HG03039 (cell line): ENCODE results near the gene AP1S1.

Experiments used
- ATAC-seq: cut with Tn5 transposase; IDR thresholded peaks from one replicate; pipeline ENCODE4 v1.9.1; 2021; ENCODE audit warnings: mild to moderate bottlenecking, moderate library complexity; ENCODE audit not compliant: unreplicated experiment

The AP1S1 gene

DNA sequence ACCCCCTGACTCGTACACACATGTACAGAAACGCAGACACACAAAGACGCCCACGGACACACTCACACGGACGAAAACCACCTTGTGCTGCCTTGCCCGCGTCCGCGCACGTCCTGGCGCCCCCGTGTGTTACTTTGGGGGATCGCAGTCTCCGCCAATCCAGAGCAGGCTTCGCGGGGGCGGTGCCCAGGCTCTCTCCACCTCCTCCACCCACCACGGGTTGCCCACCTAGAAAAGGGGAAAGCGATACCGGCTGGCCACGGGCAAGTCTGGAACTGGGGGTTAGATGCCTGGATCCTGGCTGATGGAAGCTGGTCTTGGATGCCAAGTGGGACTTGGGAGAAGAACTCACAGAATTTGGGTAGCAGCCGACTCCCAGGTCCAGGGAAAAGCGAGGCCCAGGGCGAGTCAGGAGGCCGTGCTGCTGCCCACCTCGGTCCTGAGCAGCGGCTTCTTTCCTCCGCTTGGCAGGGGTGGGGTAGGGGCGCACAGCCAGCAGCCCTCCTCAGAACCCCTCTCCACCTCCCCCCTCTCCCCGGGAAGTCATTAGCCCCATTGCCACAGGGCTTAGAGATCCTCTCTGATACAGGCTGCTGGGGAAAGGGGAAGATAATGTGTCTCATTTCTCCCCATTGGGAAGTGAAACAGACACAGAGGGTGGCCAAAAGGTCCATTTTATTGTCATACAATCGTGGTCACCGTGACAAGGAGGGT lies 15.7 kb downstream of the AP1S1 start:
- no peak for ATAC-seq

DNA sequence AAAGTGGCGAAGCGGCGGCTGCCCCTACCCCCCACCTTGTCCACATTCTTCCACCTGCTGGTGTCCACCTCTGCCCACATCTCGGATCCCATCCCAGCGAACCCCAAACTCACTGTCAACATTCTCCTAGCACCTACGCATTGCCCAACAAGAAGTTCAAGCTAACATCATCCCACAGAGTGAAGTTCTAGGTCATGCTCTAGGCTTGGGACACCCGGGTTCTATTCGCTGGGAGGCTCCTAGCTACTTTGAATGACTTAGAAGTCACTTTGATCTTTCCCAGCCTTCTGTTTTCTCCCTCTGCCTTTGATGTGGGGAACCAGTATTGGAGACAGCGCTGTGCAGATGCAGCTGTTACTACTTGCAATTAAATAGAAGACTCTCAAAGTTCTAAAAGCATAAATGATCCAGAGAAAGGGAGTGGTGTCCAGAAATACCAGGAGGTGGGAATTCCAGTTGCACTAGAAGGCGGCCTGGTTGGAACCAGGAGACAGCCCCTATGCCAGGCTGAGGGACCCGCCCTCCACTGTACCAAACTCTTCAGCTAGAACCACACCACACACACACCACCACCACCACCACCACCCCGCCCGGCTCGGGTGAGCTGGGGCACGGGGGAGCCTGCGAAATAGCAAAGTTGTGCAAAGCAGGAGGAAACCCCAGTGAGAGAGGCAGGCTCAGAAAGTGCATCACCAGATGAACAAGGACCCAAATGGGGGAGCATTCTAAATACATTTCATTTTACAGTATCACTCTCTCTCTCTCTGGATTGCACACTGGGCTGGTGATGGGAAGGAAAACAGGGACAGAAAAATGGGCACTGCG lies 16.6 kb downstream of the AP1S1 start:
- ATAC-seq, result no peak

DNA sequence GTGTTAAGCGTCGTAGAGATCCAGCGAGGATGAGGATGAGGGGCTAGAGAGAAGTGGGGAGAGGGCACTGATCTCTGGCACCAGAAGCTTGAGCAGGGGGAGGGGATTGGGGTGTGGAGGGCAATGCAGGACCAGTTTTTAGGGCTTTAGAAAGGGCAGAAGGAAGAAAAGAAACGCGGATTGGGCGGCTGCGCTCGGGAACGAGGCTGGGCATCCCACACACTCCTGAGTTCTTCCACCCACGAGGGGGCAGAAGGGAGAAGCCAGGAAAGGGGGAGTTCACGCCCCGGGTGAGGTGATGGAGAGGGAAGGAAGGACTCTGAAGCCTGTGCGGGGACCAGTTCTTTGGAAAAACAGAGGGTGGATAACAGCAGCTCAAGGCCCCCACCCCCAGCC lies 17.2 kb downstream of the AP1S1 start:
- no peak for ATAC-seq

DNA sequence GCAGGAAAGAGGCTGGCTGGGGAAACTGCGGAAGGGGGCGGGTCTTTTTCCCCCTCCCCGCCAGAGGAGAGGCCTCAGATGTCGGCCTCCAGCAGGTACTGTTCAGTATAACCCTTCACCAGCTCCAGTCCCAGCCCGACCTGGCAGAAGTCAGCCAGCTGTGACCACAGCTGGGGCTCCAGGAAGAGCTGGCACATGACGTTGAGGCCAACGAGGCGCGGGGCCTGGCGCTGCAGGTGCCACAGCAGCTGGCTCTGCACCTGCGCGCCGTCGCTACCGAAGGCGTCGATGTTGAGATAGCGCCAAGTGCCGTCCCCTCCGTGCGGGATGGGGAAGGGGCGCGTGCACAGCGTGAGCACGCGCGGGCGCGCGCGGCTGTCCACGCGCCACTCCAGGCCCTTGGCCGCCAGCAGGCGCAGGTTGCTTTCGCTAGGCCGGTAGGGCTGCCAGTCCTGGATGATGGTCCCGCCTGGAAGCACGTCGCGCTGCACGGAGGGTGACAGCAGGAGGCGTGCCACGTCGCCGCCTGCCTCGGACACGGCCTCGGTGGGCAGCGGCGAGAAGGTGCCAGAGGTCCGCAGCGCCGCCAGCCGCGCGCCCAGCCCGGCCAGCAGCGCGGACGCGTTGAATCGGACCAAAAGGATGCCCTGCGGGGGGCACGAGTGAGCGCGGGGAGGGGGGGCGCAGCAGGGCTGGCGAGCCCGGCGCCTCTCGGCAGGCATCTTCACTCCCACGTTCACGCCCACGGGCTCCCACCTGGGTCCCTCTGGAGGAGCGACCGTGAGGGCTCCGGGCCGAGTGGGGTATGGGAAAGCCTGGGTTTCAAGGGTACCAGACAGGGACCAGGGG lies 18.0 kb downstream of the AP1S1 start:
- ATAC-seq, result no peak

DNA sequence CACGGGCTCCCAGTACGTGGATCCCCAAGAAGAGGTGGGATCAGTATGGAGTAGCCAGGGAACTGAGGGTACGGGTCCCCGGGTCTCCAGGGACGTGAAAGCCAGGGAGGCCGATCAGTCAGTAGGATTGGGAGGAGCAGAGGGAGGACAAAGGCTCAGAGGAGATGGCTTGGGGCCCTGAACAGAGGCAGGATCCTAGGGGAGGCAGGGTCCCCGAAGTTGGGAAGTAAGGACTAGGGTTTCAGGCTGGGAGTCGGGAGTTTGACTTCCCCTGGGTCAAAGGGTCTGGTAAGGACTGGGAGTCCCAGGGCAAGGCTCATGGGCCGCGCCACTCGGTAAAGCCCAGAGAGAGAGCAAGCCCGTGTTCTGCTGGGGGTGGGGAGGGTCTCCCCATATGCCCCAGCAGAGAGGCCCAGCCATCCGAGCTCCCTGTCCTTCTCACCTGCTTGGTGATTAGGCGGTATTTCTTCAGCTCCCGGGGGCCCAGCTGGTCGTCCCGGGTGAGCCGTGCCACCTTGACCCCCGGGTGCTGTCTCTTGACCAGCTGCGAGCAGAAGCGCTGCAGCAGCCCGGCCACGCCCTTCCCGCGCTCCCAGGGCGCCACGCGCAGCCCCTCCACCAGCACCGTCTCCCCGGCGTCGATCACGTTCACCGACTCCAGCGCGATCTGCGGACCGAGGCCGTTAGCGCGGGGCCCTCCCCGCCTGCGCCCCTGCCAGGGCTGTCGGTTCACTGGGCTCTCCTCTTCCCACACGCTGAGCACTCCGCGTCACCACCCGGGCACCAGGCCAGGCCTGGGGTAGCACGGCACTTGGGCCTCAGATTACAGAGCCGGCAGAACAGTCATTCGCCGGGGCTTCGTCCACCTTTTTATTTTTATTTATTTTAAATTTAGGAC lies 18.8 kb downstream of the AP1S1 start:
- no peak for ATAC-seq

DNA sequence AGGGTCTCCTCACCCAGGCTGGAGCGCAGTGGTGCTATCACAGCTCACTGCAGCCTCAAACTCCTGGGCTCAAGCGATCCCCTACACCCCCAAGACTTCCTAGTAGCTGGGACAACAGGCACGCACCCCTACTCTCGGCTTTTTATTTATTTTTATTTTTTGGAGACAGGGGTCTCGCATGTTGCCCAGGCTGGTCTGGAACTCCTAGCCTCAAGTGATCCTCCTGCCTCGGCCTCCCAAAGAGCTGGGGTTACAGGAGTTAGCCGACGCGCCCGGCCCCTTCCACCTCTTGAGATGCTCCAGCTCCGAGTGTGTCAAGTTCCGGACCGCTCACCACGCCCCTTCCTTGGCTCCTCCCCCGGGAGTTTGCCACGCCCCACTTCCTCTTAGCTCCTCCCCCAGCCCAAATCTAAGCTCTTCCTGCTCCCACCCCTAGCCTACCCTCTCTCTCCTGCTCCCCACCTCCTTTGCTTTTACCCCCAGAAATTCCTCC lies 19.5 kb downstream of the AP1S1 start:
- no peak for ATAC-seq

DNA sequence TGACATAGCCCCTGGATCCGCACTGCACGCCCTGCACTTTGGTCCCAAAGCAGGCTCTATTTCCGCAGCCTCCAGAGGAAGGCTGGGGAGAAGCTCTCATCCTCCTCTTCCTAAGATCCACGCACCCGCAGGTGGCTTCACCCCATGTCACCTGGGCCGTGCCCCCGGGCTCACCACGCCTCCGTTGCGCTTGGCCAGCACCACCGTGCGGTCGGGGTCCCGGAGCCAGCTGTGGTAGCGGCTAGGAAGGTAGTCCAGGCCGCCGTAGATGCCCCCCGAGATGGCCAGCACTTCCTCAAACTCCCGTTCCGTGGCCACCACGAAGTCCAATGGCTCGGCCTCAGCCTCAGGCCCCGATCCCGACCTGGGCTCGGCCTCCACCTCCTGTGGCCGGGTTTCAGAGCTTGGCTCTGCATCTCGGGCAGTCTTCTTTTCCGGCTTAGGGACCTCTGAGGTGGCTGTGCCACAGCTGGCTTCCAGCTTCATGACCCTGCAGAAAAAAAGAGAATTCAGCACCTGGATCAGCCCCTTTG lies 20.1 kb downstream of the AP1S1 start:
- ATAC-seq, result no peak

DNA sequence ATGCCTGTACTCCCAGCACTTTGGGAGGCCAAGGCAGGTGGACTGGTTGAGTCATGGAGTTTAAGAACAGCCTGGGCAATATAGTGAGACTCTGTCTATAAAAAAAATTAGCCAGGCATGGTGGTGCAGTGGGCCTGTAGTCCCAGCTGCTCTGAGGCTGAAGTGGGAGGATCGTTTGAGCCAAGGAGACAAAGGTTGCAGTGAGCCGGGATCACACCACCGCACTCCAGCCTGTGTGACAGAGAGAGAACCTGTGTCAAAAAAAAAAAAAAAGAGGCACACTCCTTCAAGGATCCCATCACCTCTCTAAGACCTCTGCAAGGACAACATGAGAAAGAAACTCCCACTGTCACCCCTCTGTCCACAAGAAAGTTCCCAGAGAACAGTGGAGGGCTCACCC lies 21.4 kb downstream of the AP1S1 start:
- ATAC-seq, result no peak

DNA sequence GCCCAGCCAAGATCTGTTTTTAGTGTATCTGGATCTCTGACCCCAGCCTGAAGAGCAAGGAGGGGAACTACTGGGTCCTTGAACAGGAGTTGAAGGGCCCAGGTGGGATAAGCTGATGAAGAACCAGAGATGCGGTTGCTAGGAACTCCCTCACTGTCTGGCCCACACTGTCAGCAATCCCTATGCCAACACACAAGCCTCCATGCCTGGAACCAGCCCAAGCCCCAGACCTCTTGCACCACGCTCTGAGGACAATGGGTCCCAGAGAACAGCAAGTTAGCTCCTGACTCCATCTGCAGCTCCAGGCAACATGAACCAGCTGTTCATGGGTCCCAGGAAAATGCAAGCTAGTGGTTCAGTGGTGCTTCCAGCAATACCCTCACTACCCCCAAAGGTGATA lies 23.4 kb downstream of the AP1S1 start:
- no peak for ATAC-seq

DNA sequence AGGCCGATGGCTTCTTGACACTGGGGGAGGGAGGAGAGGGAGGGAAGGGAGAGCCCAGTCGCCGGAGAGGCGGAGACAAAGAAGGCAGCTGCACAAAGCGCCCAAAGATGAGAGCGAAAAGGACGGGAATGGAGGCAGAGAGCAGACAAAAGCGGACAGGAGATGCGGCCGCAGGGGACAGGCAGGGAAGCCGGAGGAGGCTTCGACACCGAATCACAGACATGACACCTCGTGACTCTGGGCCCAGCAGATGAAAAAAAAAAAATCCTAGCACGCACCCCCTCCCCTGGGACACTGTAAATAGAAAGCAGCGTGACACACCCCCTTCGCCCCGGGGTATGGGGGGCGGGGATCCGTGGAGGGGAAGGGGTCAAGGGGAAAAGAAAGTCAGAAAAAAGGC lies 24.8 kb downstream of the AP1S1 start:
- no peak for ATAC-seq

DNA sequence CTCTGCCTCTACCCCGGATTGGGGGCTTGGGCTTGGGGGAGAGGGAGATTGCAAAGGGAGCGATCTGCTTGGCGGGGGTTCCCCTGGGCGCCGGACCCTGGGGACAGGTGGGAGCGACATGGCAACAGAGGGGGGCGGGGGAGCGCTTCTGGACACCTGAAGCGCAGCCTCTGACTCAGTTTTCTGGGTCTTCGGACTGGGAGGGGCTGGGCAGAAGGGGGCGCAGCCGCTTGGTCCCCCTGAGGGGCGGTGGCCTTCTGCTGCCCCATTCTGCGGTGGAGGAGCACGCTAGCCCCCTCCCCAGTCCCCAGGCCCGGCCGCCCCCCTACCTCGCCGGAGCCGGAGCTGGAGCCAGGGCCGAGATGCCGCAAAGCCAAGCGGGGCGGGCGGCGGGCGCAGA lies 25.4 kb downstream of the AP1S1 start:
- no peak for ATAC-seq

DNA sequence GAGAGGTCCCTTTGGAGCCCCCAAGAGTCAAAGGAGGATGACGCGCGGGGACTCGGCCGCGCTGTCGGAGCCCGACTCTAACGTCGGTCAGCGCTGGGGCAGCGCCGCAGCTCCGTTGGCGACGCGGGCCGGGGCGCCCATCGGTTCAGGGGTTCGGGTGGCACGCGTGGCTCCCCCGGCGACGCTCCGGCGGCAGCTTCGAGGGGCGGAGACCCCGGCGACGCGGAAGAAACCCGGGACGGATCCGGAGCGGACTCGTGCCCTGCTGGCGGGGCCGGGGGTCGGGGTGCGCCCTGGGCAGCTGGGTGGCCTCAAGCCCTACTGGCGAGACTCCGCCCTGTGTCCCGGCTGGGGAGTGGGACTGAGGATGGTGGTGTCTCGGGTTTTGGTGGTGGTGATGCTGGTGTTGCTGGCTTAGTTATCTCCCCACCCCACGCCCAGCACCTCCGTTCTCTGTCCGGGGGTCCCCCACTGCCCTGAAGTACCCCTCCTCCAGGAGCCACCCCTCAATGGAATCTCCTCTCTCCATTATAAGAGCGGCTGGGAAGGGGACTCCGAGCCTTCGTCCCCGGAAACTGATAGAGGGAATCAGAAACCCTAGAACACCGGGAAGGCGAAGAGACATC lies 26.0 kb downstream of the AP1S1 start, which contains the start of gene NAT16:
Gene NAT16, minus strand, starts transcription at position 164 of the 626 bp plus-strand sequence. CDS start 5,486 bp downstream, outside the sequence.
- no peak for ATAC-seq

DNA sequence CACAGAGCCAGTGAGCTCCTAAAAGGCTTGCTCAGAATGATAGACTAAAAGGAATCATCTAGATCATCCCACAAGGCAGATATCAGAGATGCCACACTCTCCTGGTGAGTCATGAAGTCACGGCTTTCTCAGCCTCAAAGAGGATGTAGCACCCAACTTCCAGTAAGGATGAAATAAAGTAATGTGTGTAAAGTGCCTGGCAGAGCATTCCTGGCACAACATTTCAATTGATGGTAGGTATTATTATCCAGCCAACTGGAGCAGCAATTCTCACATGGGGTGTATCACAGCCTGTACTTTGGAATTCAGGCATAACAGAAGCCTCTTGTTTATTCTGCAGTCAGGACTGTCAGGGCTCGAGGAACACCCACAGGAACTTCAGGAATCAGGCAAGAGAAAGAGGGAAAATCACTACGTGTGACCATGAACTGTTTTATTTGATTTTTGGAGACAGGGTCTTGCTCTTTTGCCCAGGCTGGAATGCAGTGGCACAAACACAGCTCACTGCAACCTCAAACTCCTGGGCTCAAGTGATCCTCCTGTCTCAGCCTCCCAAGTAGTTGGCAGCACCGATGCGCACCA lies 31.1 kb downstream of the AP1S1 start:
- ATAC-seq, result no peak

DNA sequence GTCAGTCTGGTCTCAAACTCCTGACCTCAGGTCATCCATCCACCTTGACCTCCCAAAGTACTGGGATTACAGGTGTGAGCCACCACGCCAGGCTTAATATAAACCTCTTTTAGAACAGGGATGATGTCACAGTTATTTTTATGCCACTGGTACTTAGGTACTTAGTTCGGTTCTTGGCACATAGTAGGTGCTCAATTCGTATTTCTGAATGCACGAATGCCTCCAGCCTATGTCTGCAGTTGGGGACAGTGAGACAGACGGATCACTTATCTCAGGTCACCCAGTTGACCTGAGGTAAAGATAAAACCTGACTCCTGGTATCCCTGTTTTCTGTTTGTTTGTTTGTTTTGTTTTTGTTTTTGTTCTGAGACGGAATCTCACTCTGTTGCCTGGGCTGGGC lies 31.9 kb downstream of the AP1S1 start:
- ATAC-seq, result no peak

DNA sequence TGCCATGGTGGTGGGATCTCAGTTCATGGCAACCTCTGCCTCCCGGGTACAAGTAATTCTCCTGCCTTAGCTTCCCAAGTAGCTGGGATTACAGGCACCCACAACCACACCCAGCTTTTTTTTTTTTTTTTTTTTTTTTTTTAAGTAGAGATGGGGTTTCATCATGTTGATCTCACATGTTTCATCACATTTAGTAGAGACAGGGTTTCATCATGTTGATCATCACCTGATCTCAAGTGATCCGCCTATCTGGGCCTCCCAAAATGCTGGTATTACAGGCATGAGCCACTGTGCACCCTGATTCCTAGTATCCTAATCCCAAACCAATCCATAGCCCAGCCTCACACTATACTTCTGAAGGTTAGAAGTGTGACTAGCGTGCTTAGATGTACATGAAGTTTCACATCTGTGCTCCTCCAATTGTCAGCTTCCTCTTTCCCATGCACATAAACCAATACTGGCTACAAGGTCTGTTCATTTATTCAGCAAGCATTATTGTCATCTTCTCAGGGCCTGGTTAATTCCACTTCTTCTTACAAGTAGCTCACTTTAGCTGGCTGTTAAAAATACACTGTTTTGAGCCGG lies 32.7 kb downstream of the AP1S1 start:
- no peak for ATAC-seq

DNA sequence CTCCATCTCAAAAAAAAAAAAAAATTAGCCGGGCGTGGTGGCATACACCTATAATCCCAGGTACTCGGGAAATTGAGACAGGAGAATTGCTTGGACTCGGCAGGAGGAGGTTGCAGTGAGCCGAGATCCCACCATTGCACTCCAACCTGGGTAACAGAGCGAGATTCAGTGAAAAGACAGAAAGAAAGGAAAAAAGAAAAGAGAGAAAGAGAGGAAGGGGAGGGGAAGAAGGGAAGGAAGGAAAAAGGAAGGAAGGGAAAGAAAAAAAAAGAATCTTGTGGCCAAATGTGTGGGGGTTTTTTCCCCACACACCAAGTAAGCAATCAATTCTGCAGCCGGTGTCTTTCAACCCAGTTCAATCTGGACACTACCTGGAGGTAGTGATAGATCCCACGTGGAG lies 34.8 kb downstream of the AP1S1 start:
- no peak for ATAC-seq

DNA sequence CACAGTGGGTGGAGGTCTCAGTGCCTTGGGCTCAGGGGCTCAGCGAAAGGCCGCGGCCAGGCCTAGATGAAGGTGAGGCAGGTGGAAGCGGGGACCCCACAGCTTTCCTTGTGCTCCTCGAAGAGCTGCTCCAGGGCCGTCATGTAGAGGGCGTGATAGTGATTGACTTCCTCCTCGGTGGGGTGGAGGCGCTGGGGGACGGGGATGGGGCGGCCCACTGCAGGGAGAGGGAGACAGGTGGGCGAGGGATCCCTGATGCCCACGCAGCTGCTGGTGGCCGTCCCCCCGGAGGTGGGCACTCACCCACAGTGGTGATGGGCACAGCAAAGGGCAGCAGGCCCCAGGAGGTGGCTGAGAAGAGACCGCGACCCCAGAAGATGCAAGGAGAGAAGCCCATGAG lies 41.6 kb downstream of the AP1S1 start:
- ATAC-seq, result no peak

DNA sequence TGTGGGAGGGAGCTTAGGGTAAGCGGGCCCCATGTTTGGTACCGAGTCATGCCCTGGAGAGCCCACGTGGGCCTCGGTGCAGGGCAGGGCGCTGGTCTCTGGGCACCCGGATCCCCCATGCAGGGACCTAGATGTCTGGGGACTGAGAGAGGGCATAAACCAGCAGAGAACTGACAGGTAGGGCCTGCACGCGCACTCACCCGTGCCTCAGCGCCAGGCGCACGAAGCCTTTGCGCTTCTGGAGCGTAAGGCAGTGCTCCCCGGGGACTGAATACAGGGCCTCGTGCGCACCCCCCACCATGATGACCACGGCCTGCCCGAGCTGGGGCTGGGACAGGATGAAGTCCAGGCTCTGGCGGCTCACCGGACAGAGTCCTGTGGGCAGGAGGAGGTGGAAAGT lies 43.7 kb downstream of the AP1S1 start:
- no peak for ATAC-seq

DNA sequence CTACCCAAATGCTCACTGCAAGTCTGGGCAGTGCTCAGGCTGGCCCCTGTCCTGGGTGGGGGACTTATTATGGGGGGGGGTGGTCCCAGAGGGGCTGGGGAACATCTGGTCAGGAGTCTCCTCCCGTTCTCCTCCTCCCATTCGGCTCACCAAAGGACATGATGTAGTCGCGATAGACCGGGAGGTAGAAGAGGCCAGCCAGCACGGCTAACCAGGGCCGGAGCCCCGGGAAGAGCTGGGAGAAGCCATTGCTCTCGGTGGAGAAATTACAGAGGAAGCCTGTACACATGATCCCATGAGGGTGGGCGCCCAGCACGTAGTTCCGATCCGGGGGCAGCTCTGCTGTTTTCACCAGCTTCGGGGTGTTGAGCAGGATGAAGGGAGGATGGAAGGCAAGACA lies 44.2 kb downstream of the AP1S1 start:
- no peak for ATAC-seq
